Duodenal mucosa (tissue), 2 donors: Measurements from ENCODE around the gene POLR3H.

Experiments used
- H3K27ac ChIP-seq: one replicate; pipeline ENCODE4 v1.7.0; 2013; ENCODE audit warnings: low read depth, low read length
- H3K27me3 ChIP-seq, 2 donors: one replicate each; pipeline ENCODE4 v1.7.0; 2013; ENCODE audit warnings: low read length in 2 of 2, control low read depth in 1 of 2; ENCODE audit not compliant: insufficient read depth in 2 of 2, control insufficient read depth in 1 of 2
- H3K36me3 ChIP-seq, 2 donors: one replicate each; pipeline ENCODE4 v1.7.0; 2013; ENCODE audit warnings: low read length in 2 of 2, control low read depth in 1 of 2; ENCODE audit not compliant: insufficient read depth in 2 of 2, control insufficient read depth in 1 of 2
- H3K4me1 ChIP-seq, 2 donors: one replicate each; pipeline ENCODE4 v1.7.0; 2013; ENCODE audit warnings: low read length in 2 of 2, control low read depth in 1 of 2; ENCODE audit not compliant: insufficient read depth in 2 of 2, control insufficient read depth in 1 of 2
- H3K4me3 ChIP-seq, 2 donors: one replicate each; pipeline ENCODE4 v1.7.0; 2013; ENCODE audit warnings: low read length in 2 of 2, low read depth in 1 of 2
- H3K9ac ChIP-seq, 2 donors: one replicate each; pipeline ENCODE4 v1.7.0; 2013; ENCODE audit warnings: low read length in 2 of 2, low read depth in 1 of 2
- H3K9me3 ChIP-seq, 2 donors: one replicate each; pipeline ENCODE4 v1.7.0; 2013; ENCODE audit warnings: low read length in 2 of 2, control low read depth in 1 of 2; ENCODE audit not compliant: control insufficient read depth in 1 of 2

Gene POLR3H

DNA sequence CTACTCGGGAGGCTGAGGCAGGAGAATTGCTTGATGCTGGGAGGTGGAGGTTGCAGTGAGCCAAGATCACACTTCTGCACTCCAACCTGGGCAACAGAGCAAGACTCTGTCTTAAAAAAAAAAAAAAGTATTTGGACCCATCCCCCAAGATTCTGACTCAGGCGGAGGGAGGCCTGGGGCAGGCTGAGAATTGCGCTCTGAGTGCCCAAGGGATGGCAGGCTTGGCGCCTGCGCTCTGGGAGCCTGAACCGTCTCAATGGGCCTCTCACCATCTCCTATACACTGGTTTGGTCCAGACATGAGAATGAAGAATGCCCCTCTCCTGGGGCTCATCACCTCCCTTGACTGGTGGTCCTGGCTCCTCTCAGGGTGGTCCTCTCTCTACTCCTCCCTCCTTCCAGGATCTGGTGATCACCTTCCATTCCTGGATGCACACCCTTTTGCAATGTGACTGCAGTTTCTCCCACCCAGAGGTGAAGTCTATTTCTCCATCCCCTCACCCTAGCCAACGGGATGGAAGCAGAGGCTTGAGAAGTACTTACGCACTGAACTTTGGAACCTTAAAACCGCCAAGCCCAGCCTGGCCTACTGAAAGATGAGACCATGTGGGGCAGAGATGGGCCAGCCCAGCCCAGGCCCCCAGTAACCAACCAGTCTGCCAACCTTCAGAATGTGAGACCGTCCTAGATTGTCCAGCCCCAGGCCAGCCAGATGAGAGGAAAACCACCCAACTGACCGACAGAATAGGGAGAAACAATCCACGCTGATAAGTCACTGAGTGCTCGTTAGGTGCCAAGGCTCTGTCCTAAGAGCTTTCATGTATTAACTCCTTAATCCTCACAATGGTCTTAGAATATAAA, 4.9 kb downstream of the POLR3H start:
- Histone ChIP-seq H3K36me3 (peaks cover 0 to 30% of the 10 kb centered on the region in 2 donors), H3K9ac (no peak overlapping the region), H3K9me3 (no peaks in the 10 kb centered on the region), H3K27me3 (no peaks in the 10 kb centered on the region), H3K27ac (no peak overlapping the region), H3K4me1 (peaks cover 9 to 22% of the 10 kb centered on the region in 2 donors), H3K4me3 (no peak overlapping the region)

GRCh38 chr22:41538583-41538982, 5.7 kb downstream of the POLR3H start:
- peaks cover 7 to 18% of the 10 kb centered on the region in 2 donors for H3K4me1 ChIP-seq
- no peak overlapping the region for H3K9ac ChIP-seq
- H3K27ac ChIP-seq: no peak overlapping the region
- no peaks in the 10 kb centered on the region for H3K9me3 ChIP-seq
- H3K4me3 ChIP-seq: no peak overlapping the region
- no peaks in the 10 kb centered on the region for H3K27me3 ChIP-seq
- peaks cover 0 to 33% of the 10 kb centered on the region in 2 donors for H3K36me3 ChIP-seq

DNA sequence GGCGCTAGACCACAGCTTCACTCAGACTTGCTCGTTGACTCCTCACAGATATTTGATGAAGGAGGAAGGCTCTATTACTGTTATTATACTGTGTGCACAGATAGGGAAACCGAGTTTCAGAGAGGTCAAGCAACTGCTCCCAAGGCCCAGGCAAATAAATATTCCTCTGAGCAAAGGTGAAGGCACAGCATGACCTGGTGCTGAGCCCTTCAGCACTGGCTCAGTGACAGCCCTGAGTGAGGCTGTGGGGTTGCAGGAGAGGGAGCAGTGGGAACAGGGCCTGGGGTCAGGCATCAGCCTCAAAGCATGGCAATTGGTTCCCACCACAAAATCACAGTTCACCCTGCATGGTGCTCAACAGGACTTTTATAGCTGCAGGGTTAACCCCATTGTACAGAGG, 7.1 kb downstream of the POLR3H start:
- H3K9ac ChIP-seq: no peak overlapping the region
- H3K4me1 ChIP-seq: peaks cover 0 to 10% of the 10 kb centered on the region in 2 donors
- no peak overlapping the region for H3K27ac ChIP-seq
- peaks cover 0 to 40% of the 10 kb centered on the region in 2 donors for H3K36me3 ChIP-seq
- H3K27me3 ChIP-seq: no peaks in the 10 kb centered on the region
- no peak overlapping the region for H3K4me3 ChIP-seq
- no peaks in the 10 kb centered on the region for H3K9me3 ChIP-seq

DNA sequence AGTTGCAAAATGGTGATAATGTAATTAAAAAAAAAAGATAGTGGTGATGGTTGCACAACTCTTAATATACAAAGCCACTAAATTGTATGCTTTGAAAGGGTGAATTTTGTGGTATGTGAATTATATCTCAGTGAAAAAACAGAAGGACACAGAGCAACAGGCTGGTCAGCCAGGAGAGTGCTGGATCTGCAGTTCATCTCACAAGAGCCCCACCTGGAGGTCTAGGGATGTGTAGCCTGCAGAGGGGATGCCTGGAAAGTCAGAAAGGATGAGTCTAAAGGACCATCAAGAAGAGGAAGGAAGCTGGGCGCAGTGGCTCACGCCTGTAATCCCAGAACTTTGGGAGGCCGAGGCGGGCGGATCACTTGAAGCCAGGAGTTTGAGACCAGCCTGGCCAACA, 9.0 kb downstream of the POLR3H start:
- no peaks in the 10 kb centered on the region for H3K27me3 ChIP-seq
- no peak overlapping the region for H3K27ac ChIP-seq
- no peak overlapping the region for H3K9ac ChIP-seq
- H3K9me3 ChIP-seq: no peaks in the 10 kb centered on the region
- no peak overlapping the region for H3K4me3 ChIP-seq
- peaks cover 11 to 55% of the 10 kb centered on the region in 2 donors for H3K36me3 ChIP-seq
- peaks cover 0 to 10% of the 10 kb centered on the region in 2 donors for H3K4me1 ChIP-seq

GRCh38 chr22:41534219-41534618, 10.1 kb downstream of the POLR3H start:
- Histone ChIP-seq H3K9me3 (no peaks in the 10 kb centered on the region), H3K27me3 (no peaks in the 10 kb centered on the region), H3K27ac (no peak overlapping the region), H3K9ac (no peak overlapping the region), H3K36me3 (peaks cover 14 to 52% of the 10 kb centered on the region in 2 donors), H3K4me3 (no peak overlapping the region), H3K4me1 (no peaks in the 10 kb centered on the region)

GRCh38 chr22:41532908-41533825, 11.1 kb downstream of the POLR3H start:
- Histone ChIP-seq H3K4me3 (no peak overlapping the region), H3K9me3 (no peaks in the 10 kb centered on the region), H3K9ac (no peak overlapping the region), H3K36me3 (peaks cover 19 to 55% of the 10 kb centered on the region in 2 donors), H3K27ac (no peak overlapping the region), H3K27me3 (no peaks in the 10 kb centered on the region), H3K4me1 (no peaks in the 10 kb centered on the region)

DNA sequence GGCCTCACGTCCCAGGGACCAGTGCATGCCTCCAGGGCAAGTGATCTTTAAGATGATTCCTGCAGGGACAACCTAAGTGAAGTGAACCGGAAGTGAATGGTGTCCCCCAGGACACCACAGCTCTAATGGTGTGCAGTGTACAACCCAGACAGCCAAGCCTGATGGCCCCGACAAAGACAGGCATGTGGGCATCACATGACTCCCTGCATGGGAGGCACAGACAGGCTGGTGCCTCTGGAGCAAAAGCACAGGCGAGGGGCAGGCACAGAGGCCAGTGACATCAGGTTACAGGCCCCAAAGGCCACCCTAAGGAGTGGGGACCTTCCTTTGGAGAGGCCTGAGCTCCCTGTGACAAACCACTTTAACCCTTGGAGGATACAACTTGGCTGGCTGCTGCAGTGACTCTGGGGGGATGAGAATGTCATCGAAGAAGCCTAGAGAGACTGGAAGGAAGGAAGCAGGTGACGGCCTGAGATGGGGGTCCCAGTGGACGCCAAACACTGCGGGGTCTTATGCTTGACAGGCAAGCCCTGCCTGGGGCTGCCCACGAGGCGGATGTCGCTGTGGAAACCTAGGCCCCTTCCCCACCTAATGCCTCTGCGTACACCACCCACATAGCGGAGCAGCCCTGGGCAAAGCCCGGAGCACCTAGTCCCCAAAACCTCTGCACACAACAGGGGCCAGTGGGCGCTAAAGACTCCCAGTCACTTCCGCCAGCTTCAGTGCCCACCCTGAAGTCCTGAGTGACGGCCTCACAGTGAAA, 12.4 kb downstream of the POLR3H start:
- Histone ChIP-seq H3K9me3 (no peaks in the 10 kb centered on the region), H3K4me1 (no peaks in the 10 kb centered on the region), H3K36me3 (peaks cover 30 to 63% of the 10 kb centered on the region in 2 donors), H3K9ac (no peak overlapping the region), H3K4me3 (no peak overlapping the region), H3K27ac (no peak overlapping the region), H3K27me3 (no peaks in the 10 kb centered on the region)

DNA sequence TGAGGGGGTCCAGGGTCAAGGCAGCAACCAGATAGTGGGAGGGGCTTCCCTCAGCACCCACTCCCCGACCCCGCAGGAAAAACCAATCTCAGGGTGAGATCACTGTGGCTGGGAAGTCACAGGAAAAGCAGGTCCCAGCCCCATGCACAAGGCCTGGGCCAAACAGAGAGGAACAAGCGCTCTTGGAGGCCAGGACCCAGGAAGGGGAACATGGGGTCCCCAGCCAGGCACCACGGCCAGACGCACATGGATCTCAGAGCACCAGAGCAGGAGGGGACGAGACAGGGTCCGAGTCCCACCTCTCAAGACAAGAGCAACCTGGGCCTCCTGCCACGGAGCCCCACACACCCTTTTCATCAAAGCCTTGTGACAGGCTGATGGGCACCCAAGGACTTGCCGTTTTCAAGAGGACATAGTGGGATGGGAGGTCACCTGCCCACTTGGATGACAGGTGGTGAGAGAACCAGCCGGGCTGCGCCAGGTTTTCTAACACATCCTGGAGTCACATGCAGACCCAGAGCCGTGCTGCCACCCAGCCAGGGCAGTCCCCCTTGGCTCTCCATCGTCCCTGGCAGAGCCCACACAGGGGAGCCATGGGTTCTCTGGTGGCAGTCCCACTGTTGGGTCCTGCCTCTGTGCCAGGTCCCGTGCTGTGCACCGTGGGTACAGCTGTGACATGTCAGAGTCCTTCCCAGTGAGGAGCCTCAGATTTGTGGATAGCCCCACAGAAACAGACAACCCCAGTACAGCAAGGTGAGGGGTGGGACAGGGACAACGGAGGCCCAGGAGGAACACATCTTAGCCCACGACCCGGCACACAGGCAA, 13.2 kb downstream of the POLR3H start:
- Histone ChIP-seq H3K36me3 (peaks cover 34 to 71% of the 10 kb centered on the region in 2 donors), H3K27me3 (no peaks in the 10 kb centered on the region), H3K4me1 (no peaks in the 10 kb centered on the region), H3K9ac (no peak overlapping the region), H3K9me3 (no peaks in the 10 kb centered on the region), H3K27ac (no peak overlapping the region), H3K4me3 (no peak overlapping the region)

- Histone ChIP-seq H3K27ac (no peak overlapping the region), H3K9ac (no peak overlapping the region), H3K4me3 (no peak overlapping the region), H3K36me3 (peaks cover 54 to 86% of the 10 kb centered on the region in 2 donors), H3K9me3 (no peaks in the 10 kb centered on the region), H3K27me3 (no peaks in the 10 kb centered on the region), H3K4me1 (peaks cover 0 to 17% of the 10 kb centered on the region in 2 donors)
Measured at GRCh38 chr22:41528938-41529561, 15.2 kb downstream of the POLR3H start.
